DND-41 (cell line): ENCODE data around the gene P2RY2.

Source experiments
- ATAC-seq: fragments of 200-7000 bp; cut with Tn5 transposase; 3 replicates; pipeline ENCODE4 v1.9.1; 2021; ENCODE audit warnings: low read depth; ENCODE audit not compliant: insufficient read depth
- DNase-seq: peaks from one replicate; pipeline ENCODE4 v3.0.0-alpha.2; 2020
- H2AFZ ChIP-seq: 2 replicates; pipeline ENCODE4 v1.6.0; 2012; ENCODE audit warnings: low read depth, low read length
- H3K27ac ChIP-seq: 2 replicates; pipeline ENCODE4 v1.5.1; 2012; ENCODE audit warnings: low read length, inconsistent platforms
- H3K27me3 ChIP-seq: fragments of 200-600 bp; sonication (generic); 2 replicates; pipeline ENCODE4 v1.6.0; 2012; ENCODE audit warnings: low read length, mild to moderate bottlenecking, inconsistent platforms; ENCODE audit not compliant: insufficient read depth, poor library complexity
- H3K36me3 ChIP-seq: 2 replicates; pipeline ENCODE4 v1.5.1; 2012; ENCODE audit warnings: low read length, inconsistent platforms; ENCODE audit not compliant: insufficient read depth
- H3K4me1 ChIP-seq: 2 replicates; pipeline ENCODE4 v1.5.1; 2012; ENCODE audit warnings: mild to moderate bottlenecking, low read length; ENCODE audit not compliant: insufficient read depth
- H3K4me2 ChIP-seq: 2 replicates; pipeline ENCODE4 v1.6.0; 2012; ENCODE audit warnings: mild to moderate bottlenecking, moderate library complexity, low read length, inconsistent platforms; ENCODE audit not compliant: insufficient read depth
- H3K4me3 ChIP-seq, 2 experiments: fragments of 200-600 bp in 1 of 2; shearing (Covaris generic) in 1 of 2; 2 replicates each; pipeline ENCODE4 v1.5.1; 2012 to 2016; ENCODE audit warnings: inconsistent platforms in 2 of 2, low read length in 2 of 2, mild to moderate bottlenecking in 2 of 2, low read depth in 1 of 2, moderate library complexity in 1 of 2
- H3K79me2 ChIP-seq: 2 replicates; pipeline ENCODE4 v1.6.0; 2012; ENCODE audit warnings: low read length, inconsistent platforms; ENCODE audit not compliant: insufficient read depth
- H3K9ac ChIP-seq: 2 replicates; pipeline ENCODE4 v1.6.0; 2012; ENCODE audit warnings: low read depth, mild to moderate bottlenecking, inconsistent platforms, low read length, moderate library complexity
- H3K9me3 ChIP-seq: 2 replicates; pipeline ENCODE4 v1.5.1; 2012; ENCODE audit warnings: low read length, moderate library complexity, mild to moderate bottlenecking, inconsistent platforms; ENCODE audit not compliant: insufficient read depth, severe bottlenecking
- H4K20me1 ChIP-seq: 2 replicates; pipeline ENCODE4 v1.6.0; 2012; ENCODE audit warnings: low read length; ENCODE audit not compliant: insufficient read depth
- CTCF ChIP-seq: IDR thresholded peaks from 2 replicates; pipeline ENCODE4 v1.5.1; 2012; ENCODE audit warnings: borderline replicate concordance, low read length, moderate library complexity, mild to moderate bottlenecking; ENCODE audit not compliant: poor library complexity, severe bottlenecking; ENCODE audit errors: extremely low read depth
- EZH2 ChIP-seq: IDR thresholded peaks from 3 replicates; pipeline ENCODE4 v1.6.1; 2012; ENCODE audit warnings: borderline replicate concordance, low read depth, mild to moderate bottlenecking, moderate library complexity, low read length, inconsistent platforms; ENCODE audit not compliant: severe bottlenecking

P2RY2 gene

GRCh38 chr11:73227571-73228211, 9.6 kb downstream of the P2RY2 start:
- H3K9ac ChIP-seq: no peak overlapping the region
- ATAC-seq (no peak), DNase-seq (no peak)
- TF ChIP-seq CTCF: no peak
- no peak for TF ChIP-seq EZH2
- no peaks in the 10 kb centered on the region for H3K27me3 ChIP-seq
- no peaks in the 10 kb centered on the region for H3K79me2 ChIP-seq
- no peaks in the 10 kb centered on the region for H3K9me3 ChIP-seq
- no peak overlapping the region for H3K27ac ChIP-seq
- H4K20me1 ChIP-seq: no peaks in the 10 kb centered on the region
- H3K4me2 ChIP-seq: no peak overlapping the region
- no peak overlapping the region for H2AFZ ChIP-seq
- H3K4me3 ChIP-seq: no peak overlapping the region
- no peaks in the 10 kb centered on the region for H3K36me3 ChIP-seq
- H3K4me1 ChIP-seq: peaks cover 14% of the 10 kb centered on the region; the same call in 1 of the 2 replicates

GRCh38 chr11:73228268-73229134, 10.4 kb downstream of the P2RY2 start:
- DNase-seq (no peak), ATAC-seq (no peak)
- no peak for TF ChIP-seq CTCF
- no peak for TF ChIP-seq EZH2
- Histone ChIP-seq H3K9me3 (no peaks in the 10 kb centered on the region), H3K9ac (no peak overlapping the region), H3K4me2 (no peak overlapping the region), H3K27ac (no peak overlapping the region), H3K4me1 (peaks cover 9% of the 10 kb centered on the region; the same call in 1 of the 2 replicates), H2AFZ (no peak overlapping the region), H3K36me3 (no peaks in the 10 kb centered on the region), H3K4me3 (no peak overlapping the region), H3K27me3 (no peaks in the 10 kb centered on the region), H4K20me1 (no peaks in the 10 kb centered on the region), H3K79me2 (no peaks in the 10 kb centered on the region)

GRCh38 chr11:73229321-73229895, 11.3 kb downstream of the P2RY2 start:
- ATAC-seq (no peak), DNase-seq (no peak)
- Histone ChIP-seq H3K9me3 (no peaks in the 10 kb centered on the region), H3K9ac (no peak overlapping the region), H3K79me2 (no peaks in the 10 kb centered on the region), H3K27me3 (no peaks in the 10 kb centered on the region), H3K36me3 (no peaks in the 10 kb centered on the region), H2AFZ (no peak overlapping the region), H3K27ac (no peak overlapping the region), H3K4me3 (no peak overlapping the region), H3K4me1 (peaks cover 1% of the 10 kb centered on the region; the same call in 1 of the 2 replicates), H3K4me2 (no peak overlapping the region), H4K20me1 (no peaks in the 10 kb centered on the region)
- TF ChIP-seq CTCF: no peak
- no peak for TF ChIP-seq EZH2
